Heart right ventricle (tissue), 16 donors: ENCODE data around the gene SPTBN5. TPM values are rescaled to one million over a fixed set of nuclear protein-coding genes. Genes with fewer than 3 reads are reported as not detected.

Experiments
- ATAC-seq, 8 donors: fragments of 200-7000 bp; cut with Tn5 transposase; one replicate each; pipeline ENCODE4 v1.9.1; 2020; ENCODE audit warnings: mild to moderate bottlenecking in 8 of 8, moderate library complexity in 8 of 8, moderate number of reproducible peaks in 1 of 8
- DNase-seq, 2 donors: peaks; one replicate each; pipeline ENCODE4 v3.0.0-alpha.2; 2020
- H3K27ac ChIP-seq, 10 donors: fragments of 200-600 bp; sonication (generic) in 2 of 10; one replicate each; pipeline versions ENCODE4 v1.5.0 to v1.8.0; 2020 to 2022; ENCODE audit warnings: mild to moderate bottlenecking in 3 of 10
- H3K27me3 ChIP-seq, 7 donors: fragments of 200-600 bp; one replicate each; pipeline ENCODE4 v1.8.0; 2021 to 2022; ENCODE audit warnings: mild to moderate bottlenecking in 2 of 7
- H3K36me3 ChIP-seq, 9 donors: fragments of 200-600 bp; sonication (generic) in 1 of 9; one replicate each; pipeline versions ENCODE4 v1.5.0 to v1.8.0; 2020 to 2022; ENCODE audit warnings: mild to moderate bottlenecking in 2 of 9
- H3K4me1 ChIP-seq, 9 donors: fragments of 200-600 bp; sonication (generic) in 1 of 9; one replicate each; pipeline versions ENCODE4 v1.5.0 to v1.8.0; 2020 to 2022; ENCODE audit warnings: mild to moderate bottlenecking in 4 of 9
- H3K4me3 ChIP-seq, 10 donors: fragments of 200-600 bp; sonication (generic) in 2 of 10; one replicate each; pipeline versions ENCODE4 v1.5.0 to v1.8.0; 2020 to 2022; ENCODE audit warnings: mild to moderate bottlenecking in 7 of 10, moderate library complexity in 2 of 10
- H3K9me3 ChIP-seq, 11 donors: fragments of 200-600 bp in 10 of 11; sonication (generic) in 2 of 11; one replicate each; pipeline versions ENCODE4 v1.5.0 to v1.8.0; 2013 to 2022; ENCODE audit warnings: mild to moderate bottlenecking in 2 of 11, control low read depth in 1 of 11, moderate library complexity in 1 of 11
- CTCF ChIP-seq, 9 donors: fragments of 200-600 bp; sonication (generic) in 2 of 9; IDR thresholded peaks; one replicate each; pipeline versions ENCODE4 v1.5.0 to v1.8.0; 2021 to 2022; ENCODE audit warnings: antibody characterized with exemption in 9 of 9, mild to moderate bottlenecking in 5 of 9, moderate library complexity in 1 of 9
- WGBS, 2 donors: extraction: QIAGEN DNeasy Blood & Tissue Kit; methylation state at CpG; one replicate each; pipeline ENCODE4 v1.1.7; 2013; ENCODE audit warnings: inconsistent platforms in 1 of 2; 5-methylcytosine and 5-hydroxymethylcytosine counted together
- intact Hi-C, 10 donors: fragments of 100-400 bp; cut with DNase I; formaldehyde crosslinking; loops; one replicate each; pipeline versions ENCODE4 v1.11.1 to v1.14.2; 2022
- polyA plus RNA-seq, 2 donors: library from polyadenylated mRNA; stranded (reverse); fragments of 200-250 nt; gene quantifications; one replicate each; pipeline ENCODE4 v1.2.3, GENCODE V29; 2013
- total RNA-seq, 10 donors: library from RNA; stranded (reverse); fragmentation: NEBNext Ultra II Directional in 3 of 10; extraction: Animal tissue kit (Norgen Biotek cat#: 25700) in 3 of 10; gene quantifications; one replicate each; pipeline versions ENCODE4 v1.2.1 to v1.2.4, GENCODE V29; 2021 to 2023
- donor health status: Arrhythmogenic right ventricular cardiomyopathy.
- donor health status: ischemic (EF 13 %, LVEDD 7.1; RV severe dilation, severe dysfunction).
- donor health status: healthy with polysubstance abuse.
- donor health status: DM: no; HTN: yes; CAD: no.
- donor health status: DM: no; HTN: no; CAD: no.
- donor health status: ischemic (EF 25% LVEDD 6.9; RV normal size, moderate dysfunction).
- donor health status: ischemic (EF 25% LVEDD 5.7; RV mildly dilated, moderate dysfunction).
- donor health status: healthy.
- donor health status: DM: yes; HTN: yes; CAD: no.
- donor health status: Ischemic cardiomyopathy.
- donor health status: ischemic (EF 35%, LVEDD 5.7; RV mildly dilated, moderate dysfunction).
- donor health status: nonischemic (EF 11% LVEDD 7.7; RV severe dilation, severe dysfunction).
- donor health status: DM: yes; HTN: yes; CAD: no.
- donor health status: PGD.
- donor health status: ischemic (EF 29% LVEDD 5.4; RV normal size, mild dysfunction).
- donor health status: nonischemic (EF 23%, LVEDD 6.1; RV moderate dilation, normal function).

Gene SPTBN5
- total and polyA plus RNA-seq, 12 donors = 0.94 to 8.7 (median 2.4) TPM

- TF ChIP-seq CTCF (IDR thresholded peaks at IDR 0.05) = no peak
- 76 to 81% methylated on average over 12 of the region's 12 CpGs for WGBS, 2 donors
- Histone ChIP-seq H3K27ac (no peak overlapping the region), H3K4me1 (peaks cover 0 to 13% (median 4%) of the 10 kb centered on the region in 9 donors), H3K9me3 (no peaks in the 10 kb centered on the region), H3K36me3 (peaks cover 0 to 79% (median 20%) of the 10 kb centered on the region in 9 donors), H3K4me3 (no peak overlapping the region), H3K27me3 (no peaks in the 10 kb centered on the region)
- no peak for DNase-seq
- ATAC-seq = no peak
- intact Hi-C loops = no loop called here
Observed at GRCh38 chr15:41842229-41842628, 51.6 kb downstream of the SPTBN5 start.

- Histone ChIP-seq H3K36me3 (peaks cover 0 to 77% (median 9%) of the 10 kb centered on the region in 9 donors), H3K27me3 (no peaks in the 10 kb centered on the region), H3K4me1 (peaks cover 0 to 13% (median 4%) of the 10 kb centered on the region in 9 donors), H3K27ac (no peak overlapping the region), H3K4me3 (no peak overlapping the region), H3K9me3 (no peaks in the 10 kb centered on the region)
- ATAC-seq (no peak), DNase-seq (no peak)
- TF ChIP-seq CTCF (IDR thresholded peaks at IDR 0.05) = no peak
- intact Hi-C loops = no loop called here
- WGBS, 2 donors = 91 to 97% methylated on average over 10 of the region's 10 CpGs
Observed at GRCh38 chr15:41841131-41841530, 52.7 kb downstream of the SPTBN5 start.

- no peaks in the 10 kb centered on the region for H3K27me3 ChIP-seq
- no peaks in the 10 kb centered on the region for H3K9me3 ChIP-seq
- H3K4me3 ChIP-seq = no peak overlapping the region
- 91 to 96% methylated on average over 15 of the region's 15 CpGs for WGBS, 2 donors
- intact Hi-C loops = no loop called here
- peaks cover 0 to 72% (median 6%) of the 10 kb centered on the region in 9 donors for H3K36me3 ChIP-seq
- H3K27ac ChIP-seq = no peak overlapping the region
- DNase-seq (no peak), ATAC-seq (no peak)
- TF ChIP-seq CTCF (IDR thresholded peaks at IDR 0.05) = no peak
- H3K4me1 ChIP-seq = peaks cover 0 to 13% (median 4%) of the 10 kb centered on the region in 9 donors
Observed at GRCh38 chr15:41840673-41841072, 53.2 kb downstream of the SPTBN5 start.

GRCh38 chr15:41839781-41840491, 53.9 kb downstream of the SPTBN5 start:
- intact Hi-C loops = loop anchor here in 3 of 10 donors (5.0 to 10.0 kb wide), 2 partner anchors 57 to 65 kb away; no protein-coding TSS in a partner anchor
- Histone ChIP-seq H3K4me3 (no peak overlapping the region), H3K4me1 (peaks cover 0 to 13% (median 4%) of the 10 kb centered on the region in 9 donors), H3K27me3 (no peaks in the 10 kb centered on the region), H3K36me3 (peaks cover 0 to 65% (median 6%) of the 10 kb centered on the region in 9 donors), H3K9me3 (no peaks in the 10 kb centered on the region), H3K27ac (no peak overlapping the region)
- DNase-seq (no peak), ATAC-seq (no peak)
- 95% methylated on average over 15 to 16 of the region's 16 CpGs for WGBS, 2 donors
- no peak for TF ChIP-seq CTCF (IDR thresholded peaks at IDR 0.05)
